ENCODE data around the gene MAP3K12. TPM values are rescaled to one million over a fixed set of nuclear protein-coding genes. Genes with fewer than 3 reads are reported as not detected.

The MAP3K12 gene
- total RNA-seq, 1 experiment from 2014 or later = 6.3 TPM

GRCh38 chr12:53508534-53509170, 9.4 kb upstream of the MAP3K12 start:
- peak; percentile 86 for DNase-seq (ENCODE audit: extremely low read depth, low read depth)

- no peak for DNase-seq (ENCODE audit: extremely low read depth, low read depth)
Observed at GRCh38 chr12:53507603-53507885, 8.3 kb upstream of the MAP3K12 start.

- DNase-seq (ENCODE audit: extremely low read depth, low read depth) = no peak
Observed at GRCh38 chr12:53506881-53507602, 7.8 kb upstream of the MAP3K12 start, which contains the start of gene NPFF. NPFF (minus strand) TSS chr12:53507484; CDS start chr12:53507474, 10 bp downstream.

GRCh38 chr12:53506450-53506785, 7.2 kb upstream of the MAP3K12 start:
- no peak for DNase-seq (ENCODE audit: extremely low read depth, low read depth)

DNA sequence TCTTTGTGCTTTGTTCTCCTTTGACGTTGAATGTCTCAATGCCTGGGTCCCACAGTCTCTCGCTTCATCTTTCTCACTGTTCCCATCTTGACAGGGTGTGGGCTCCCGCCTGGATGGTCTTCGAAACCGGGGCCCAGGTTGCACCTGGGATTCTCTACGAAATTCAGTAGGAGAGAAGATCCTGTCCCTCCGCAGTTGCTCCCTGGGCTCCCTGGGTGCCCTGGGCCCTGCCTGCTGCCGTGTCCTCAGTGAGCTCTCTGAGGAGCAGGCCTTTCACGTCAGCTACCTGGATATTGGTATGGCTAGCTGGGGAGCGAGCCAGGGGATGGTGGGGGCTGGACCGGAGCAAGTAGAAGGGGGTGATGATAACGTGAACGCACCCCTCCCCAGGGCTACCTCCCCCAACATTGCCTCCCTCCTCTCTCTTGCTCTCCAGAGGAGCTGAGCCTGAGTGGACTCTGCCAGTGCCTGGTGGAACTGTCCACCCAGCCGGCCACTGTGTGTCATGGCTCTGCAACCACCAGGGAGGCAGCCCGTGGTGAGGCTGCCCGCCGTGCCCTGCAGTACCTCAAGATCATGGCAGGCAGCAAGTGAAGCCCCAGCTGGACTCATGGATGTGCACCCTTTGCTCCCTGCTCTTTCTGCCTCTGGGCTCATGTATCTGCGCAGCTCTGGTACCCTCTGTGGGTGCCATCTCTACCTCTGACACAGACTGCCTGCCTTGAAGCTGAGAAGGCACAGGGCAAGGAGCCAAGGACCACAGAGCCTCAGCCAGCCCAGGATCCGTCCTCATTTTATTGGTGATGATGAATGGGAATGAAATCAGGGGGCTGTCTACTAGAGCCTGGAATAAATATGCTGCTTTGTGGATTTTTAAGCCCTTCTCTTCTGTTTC, 6.5 kb upstream of the MAP3K12 start:
- DNase-seq (ENCODE audit: extremely low read depth, low read depth) = no peak

DNA sequence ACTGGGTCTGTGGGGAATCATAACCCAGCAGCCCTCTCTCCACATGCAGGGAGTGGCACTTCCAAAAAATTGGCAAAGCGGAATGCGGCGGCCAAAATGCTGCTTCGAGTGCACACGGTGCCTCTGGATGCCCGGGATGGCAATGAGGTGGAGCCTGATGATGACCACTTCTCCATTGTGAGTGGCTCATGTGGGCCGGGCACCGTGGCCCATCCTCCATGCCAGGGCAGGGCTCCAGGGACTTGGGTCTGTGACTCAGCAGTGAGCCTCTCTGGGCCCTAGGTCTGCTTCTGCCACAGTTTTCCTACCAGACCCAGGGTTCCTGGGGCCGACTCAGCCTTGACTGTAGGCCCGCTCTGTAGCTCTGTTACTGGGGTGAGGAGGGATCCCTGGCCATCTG, 5.8 kb upstream of the MAP3K12 start:
- DNase-seq (ENCODE audit: extremely low read depth, low read depth) = no peak

DNA sequence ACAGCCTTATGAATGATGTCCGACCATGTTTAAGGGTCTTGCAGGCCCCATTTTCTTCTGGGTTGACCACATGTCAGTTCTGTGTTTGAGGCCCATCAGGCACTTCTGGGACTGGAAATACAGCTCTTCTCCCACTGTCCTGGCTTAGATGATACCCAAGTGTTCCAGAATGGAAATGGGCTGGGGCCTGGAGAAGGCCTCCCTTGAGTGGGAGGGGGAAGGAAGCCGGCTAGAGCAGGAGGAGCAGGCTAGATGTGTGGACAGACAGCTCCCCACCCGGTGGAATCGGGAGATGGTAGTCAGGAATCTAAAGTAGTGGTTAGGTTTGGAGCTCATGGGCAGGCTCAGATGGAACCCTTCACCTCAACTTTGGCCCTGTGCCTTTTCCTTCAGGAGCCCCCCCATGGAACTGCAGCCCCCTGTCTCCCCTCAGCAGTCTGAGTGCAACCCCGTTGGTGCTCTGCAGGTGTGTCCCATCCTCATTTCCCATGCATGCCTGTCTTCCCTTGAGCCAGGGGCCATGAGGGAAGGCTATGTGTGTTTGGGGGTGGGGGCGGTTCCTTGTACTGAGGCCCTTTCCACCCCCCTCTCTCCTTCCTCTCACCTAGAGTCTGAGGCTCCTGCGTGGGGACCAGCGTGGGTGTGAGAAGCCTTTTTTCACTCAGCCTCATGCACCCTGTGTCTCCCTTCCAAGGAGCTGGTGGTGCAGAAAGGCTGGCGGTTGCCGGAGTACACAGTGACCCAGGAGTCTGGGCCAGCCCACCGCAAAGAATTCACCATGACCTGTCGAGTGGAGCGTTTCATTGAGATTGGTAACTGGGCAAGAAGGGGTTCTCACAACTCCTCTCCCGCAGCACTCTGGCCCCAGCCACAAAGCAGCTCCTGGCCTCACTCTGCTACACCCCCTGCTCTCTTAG, 5.0 kb upstream of the MAP3K12 start:
- DNase-seq (ENCODE audit: extremely low read depth, low read depth) = no peak

DNA sequence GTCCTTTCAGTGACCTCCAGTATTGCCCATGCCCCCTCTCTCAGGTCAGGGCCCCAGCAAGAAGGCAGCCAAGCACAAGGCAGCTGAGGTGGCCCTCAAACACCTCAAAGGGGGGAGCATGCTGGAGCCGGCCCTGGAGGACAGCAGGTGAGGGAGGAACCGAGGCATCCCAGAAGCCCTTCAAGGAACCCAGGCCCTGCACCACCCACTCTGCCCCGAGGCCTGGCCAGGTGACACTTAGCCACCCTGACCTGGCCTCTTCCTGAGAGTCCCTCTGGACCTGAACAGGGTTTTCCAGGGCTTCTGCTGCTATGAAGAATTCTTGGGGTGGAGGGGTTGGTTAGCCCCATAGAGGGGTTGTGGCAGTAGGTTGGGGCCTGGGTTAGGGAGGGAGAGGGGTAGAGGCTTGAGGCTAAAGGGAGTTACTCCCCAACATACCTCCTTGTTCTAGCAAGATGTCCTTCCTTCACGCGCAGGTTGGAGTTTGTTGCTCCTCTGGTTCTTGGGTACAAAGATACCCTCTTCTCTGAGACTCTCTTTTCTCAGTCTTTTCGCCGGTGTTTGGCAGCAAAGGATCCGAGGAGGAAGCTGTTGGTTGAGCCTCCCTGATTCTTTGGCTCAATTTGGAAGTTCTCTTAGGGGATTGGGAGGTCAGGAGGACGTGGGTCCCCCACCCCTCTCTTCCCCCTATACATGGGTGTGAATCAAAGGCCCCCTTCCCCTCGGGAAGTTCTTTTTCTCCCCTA, 3.9 kb upstream of the MAP3K12 start:
- no peak for DNase-seq (ENCODE audit: extremely low read depth, low read depth)

GRCh38 chr12:53502331-53502730, 3.1 kb upstream of the MAP3K12 start:
- DNase-seq (ENCODE audit: extremely low read depth, low read depth) = no peak

DNA sequence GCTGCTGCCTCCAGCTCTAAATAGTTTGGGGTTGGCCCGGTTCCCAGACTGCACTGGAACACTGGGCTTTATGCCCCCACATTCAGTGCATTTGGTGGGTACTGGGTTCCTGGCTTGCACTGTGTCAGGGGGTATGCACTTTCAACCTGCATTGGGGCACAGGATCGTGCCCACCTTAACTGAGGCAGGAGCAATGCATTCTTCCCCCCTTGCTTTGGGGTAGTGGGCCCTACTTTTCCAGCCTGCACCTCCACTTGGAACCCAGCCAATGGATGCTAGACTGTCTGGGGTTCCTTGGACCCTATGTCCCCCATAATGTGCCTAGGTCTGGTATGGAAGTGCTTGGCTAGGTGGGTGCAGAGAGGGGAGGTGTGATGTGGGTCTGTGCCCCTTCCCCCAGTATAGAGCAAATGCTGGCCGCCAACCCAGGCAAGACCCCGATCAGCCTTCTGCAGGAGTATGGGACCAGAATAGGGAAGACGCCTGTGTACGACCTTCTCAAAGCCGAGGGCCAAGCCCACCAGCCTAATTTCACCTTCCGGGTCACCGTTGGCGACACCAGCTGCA, 2.4 kb upstream of the MAP3K12 start:
- no peak for DNase-seq (ENCODE audit: extremely low read depth, low read depth)

DNA sequence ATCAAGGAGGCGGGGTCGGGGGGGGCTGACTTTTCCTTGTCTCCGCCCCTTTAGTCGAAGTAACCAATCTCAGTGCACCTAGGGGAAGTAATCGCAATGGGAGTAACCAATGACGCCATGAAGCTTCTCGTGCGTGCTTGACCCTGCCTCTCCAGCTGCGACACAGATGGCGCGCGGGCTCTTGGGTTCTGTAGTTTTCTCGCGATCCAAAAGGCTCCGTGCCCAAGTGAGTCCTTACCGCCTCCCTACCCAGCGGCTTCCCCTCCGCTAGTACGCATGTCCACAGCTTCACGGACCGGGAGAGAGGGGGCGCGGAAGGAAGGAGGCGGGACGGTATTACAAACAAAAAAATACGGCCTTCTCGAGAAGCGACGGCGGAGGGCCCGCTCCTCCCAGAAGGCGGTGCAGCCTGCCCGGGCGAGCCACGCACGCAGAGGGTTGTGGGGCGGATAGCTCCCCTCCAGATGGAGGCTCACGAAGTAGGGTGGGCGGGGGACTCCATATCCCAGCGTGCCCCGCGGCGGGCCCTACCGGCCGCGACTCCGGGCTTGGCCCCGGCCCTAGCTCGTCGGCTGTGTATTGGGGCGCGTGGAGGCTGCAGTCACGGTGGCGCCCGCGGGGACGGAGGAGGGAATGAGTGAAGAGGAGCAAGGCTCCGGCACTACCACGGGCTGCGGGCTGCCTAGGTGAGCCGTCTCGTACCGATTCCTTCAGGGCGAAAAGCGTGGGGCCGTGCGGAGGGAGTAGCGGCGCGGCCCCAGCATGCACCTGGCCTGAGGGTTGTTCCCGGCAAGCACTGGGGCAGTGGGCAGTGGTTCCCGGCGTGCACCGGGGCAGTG, 1.7 kb upstream of the MAP3K12 start, which contains the start of gene TARBP2:
TSS of gene TARBP2 (plus strand) at position 508 of the 839 bp plus-strand sequence. CDS start at position 634, 126 bp downstream.
- DNase-seq (ENCODE audit: extremely low read depth, low read depth) = peak; percentile 99

DNA sequence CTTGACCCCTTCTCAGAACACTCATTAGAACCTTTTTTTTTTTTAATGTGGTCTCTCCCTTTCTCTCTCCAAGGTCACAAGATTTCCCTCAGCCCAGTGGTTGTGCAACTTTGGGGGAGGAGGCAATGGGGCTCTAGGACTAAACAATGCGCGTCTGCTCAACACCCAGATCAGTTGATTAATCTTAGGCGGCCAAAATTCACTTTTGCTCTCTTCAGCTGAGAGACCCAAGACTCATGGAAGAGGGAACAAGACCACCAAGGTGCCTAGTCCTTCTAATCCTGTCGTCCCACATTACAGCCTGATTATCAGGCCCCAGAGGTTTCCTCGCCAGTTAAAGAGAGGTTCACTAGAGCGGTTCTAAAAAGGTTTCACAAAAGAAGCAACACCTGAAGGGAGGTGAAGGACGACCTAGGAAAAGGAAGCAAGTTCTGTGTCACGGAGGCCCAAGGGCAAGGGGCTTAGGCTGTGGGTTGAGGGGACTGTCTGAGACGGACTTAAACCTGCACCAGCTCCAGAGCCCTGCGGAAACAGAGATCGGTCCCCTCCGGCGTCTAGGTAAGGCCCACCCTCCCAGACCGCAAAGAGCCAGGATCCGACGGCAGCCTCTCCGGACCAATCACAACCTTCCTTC, 1.0 kb upstream of the MAP3K12 start:
- no peak for DNase-seq (ENCODE audit: extremely low read depth, low read depth)

- DNase-seq (ENCODE audit: extremely low read depth, low read depth) = no peak
Observed at GRCh38 chr12:53498235-53498630, 1.0 kb downstream of the MAP3K12 start.

- no peak for DNase-seq (ENCODE audit: extremely low read depth, low read depth)
Observed at GRCh38 chr12:53497461-53497860, 1.8 kb downstream of the MAP3K12 start.

- DNase-seq (ENCODE audit: extremely low read depth, low read depth) = no peak
Observed at GRCh38 chr12:53496752-53497032, 2.6 kb downstream of the MAP3K12 start.

DNA sequence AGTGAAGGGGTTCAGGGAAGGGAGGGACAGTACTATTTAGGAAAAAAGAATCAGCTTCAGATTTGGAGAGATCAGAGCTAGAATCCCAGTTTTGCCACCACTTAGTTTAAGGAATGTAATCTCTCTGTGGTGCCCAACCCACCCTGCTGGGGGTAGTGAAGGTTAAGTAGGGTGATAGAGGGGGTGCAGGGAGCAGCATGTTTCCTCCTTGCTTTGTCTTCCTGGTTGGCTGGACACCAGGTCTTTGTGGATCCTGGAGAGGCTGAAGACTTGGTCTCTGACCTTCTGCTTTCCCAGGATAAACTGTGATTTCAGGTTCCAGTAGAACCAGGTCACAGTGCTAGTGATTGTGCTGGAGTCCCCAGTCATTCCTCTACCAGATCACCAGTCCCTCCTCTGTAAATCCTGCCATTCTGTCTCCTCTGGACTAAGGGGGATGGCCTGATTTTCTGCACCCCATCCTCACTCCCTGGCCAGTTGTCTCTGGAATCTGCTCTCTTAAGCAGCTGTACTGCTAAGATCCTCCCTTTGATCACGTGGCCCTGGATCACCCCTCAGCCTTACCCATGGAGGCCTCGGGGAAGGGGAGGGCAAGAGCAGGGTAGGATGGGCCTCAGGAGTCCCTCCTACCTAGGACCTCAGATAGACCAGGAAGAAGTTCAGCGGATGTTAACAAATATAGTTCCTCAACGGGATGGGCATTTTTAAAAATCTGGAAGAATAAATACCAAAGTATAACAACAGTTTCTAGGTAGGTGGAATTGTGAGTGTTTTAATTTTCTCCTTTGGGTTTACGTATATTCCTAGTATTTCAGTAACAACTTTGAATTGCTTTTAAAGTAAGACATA, 3.1 kb downstream of the MAP3K12 start:
- no peak for DNase-seq (ENCODE audit: extremely low read depth, low read depth)

- DNase-seq (ENCODE audit: extremely low read depth, low read depth) = no peak
Observed at GRCh38 chr12:53493610-53494391, 5.5 kb downstream of the MAP3K12 start.

Measured in NCI-H460 (cell line).